GM21737 (cell line): ENCODE measurements around the gene JAG2.

Experiments
- ATAC-seq: cut with Tn5 transposase; IDR thresholded peaks from one replicate; pipeline ENCODE4 v1.9.1; 2021; ENCODE audit warnings: mild to moderate bottlenecking, moderate library complexity; ENCODE audit not compliant: unreplicated experiment

The JAG2 gene

GRCh38 chr14:105167303-105168092 lies 1.1 kb downstream of the JAG2 start:
- no peak for ATAC-seq

GRCh38 chr14:105166571-105167302 lies 1.8 kb downstream of the JAG2 start:
- ATAC-seq, result no peak

GRCh38 chr14:105165761-105166485 lies 2.7 kb downstream of the JAG2 start:
- no peak for ATAC-seq

- no peak for ATAC-seq
These were observed 3.4 kb downstream of the JAG2 start for GRCh38 chr14:105165134-105165704.

- ATAC-seq, result no peak
These were observed 5.4 kb downstream of the JAG2 start for GRCh38 chr14:105163040-105163742.

GRCh38 chr14:105162669-105162979 lies 6.0 kb downstream of the JAG2 start:
- ATAC-seq, result no peak

GRCh38 chr14:105161964-105162668 lies 6.5 kb downstream of the JAG2 start:
- no peak for ATAC-seq

GRCh38 chr14:105161309-105161708 lies 7.3 kb downstream of the JAG2 start:
- ATAC-seq, result no peak

GRCh38 chr14:105160776-105161175 lies 7.8 kb downstream of the JAG2 start:
- no peak for ATAC-seq

GRCh38 chr14:105159344-105159743 lies 9.2 kb downstream of the JAG2 start:
- no peak for ATAC-seq

- ATAC-seq, result no peak
These were observed 9.8 kb downstream of the JAG2 start for GRCh38 chr14:105158794-105159193.

- ATAC-seq, result no peak
These were observed 10.7 kb downstream of the JAG2 start for GRCh38 chr14:105157872-105158271.

- no peak for ATAC-seq
These were observed 11.9 kb downstream of the JAG2 start for GRCh38 chr14:105156414-105157375.

GRCh38 chr14:105155681-105156413 lies 12.7 kb downstream of the JAG2 start:
- no peak for ATAC-seq

GRCh38 chr14:105155071-105155651 lies 13.4 kb downstream of the JAG2 start:
- no peak for ATAC-seq

- no peak for ATAC-seq
These were observed 14.1 kb downstream of the JAG2 start for GRCh38 chr14:105154476-105154871.

- no peak for ATAC-seq
These were observed 14.7 kb downstream of the JAG2 start for GRCh38 chr14:105153739-105154475.
